NOMO-1 treated with dmso at 0.1 percent for 144 hours (cell line): ENCODE measurements around the gene SLAMF6.

Experiments used
- DNase-seq: peaks from one replicate; lab custom pipeline; 2025; ENCODE audit not compliant: unreplicated experiment; lab: John Stamatoyannopoulos, UW

SLAMF6 gene

GRCh38 chr1:160437432-160438316 lies 85.4 kb downstream of the SLAMF6 start:
- no peak for DNase-seq

GRCh38 chr1:160436966-160437365 lies 86.1 kb downstream of the SLAMF6 start:
- no peak for DNase-seq
